ENCODE results near the gene LBR.

Gene LBR

GRCh38 chr1:225374996-225375395 is 52.8 kb downstream of the LBR start:
- no peak overlapping the region for H3K23ac ChIP-seq (ENCODE audit: low read depth, low read length, poor library complexity)
- no CpG with 5 or more reads among the region's 4 CpGs for WGBS, 2 donors (ENCODE audit: extremely low coverage in 2 of 2, insufficient read length in 2 of 2, insufficient replicate concordance in 1 of 2)

GRCh38 chr1:225373155-225373554 is 54.7 kb downstream of the LBR start:
- Histone ChIP-seq H4K91ac (ENCODE audit: low read depth, low read length, poor library complexity) (no peak overlapping the region), H2AK5ac (ENCODE audit: low read depth, low read length) (no peak overlapping the region), H3K14ac (ENCODE audit: low read length) (no peak overlapping the region), H3K79me1 (ENCODE audit: low read depth, low read length) (no peaks in the 10 kb centered on the region), H3K27ac (replicated peaks; ENCODE audit: low read length) (no peak overlapping the region), H2AFZ (ENCODE audit: low read length) (no peak overlapping the region), H3K23ac (ENCODE audit: low read depth, low read length, poor library complexity) (no peak overlapping the region), H3K18ac (ENCODE audit: low read length) (no peak overlapping the region), H3K4me1 (ENCODE audit: control insufficient read depth in 2 of 2, insufficient read depth in 1 of 2, low read depth in 1 of 2, low read length in 2 of 2) (no peaks in the 10 kb centered on the region), H3K4me2 (ENCODE audit: insufficient read depth, low read length, poor library complexity, severe bottlenecking) (no peak overlapping the region), H3K27me3 (ENCODE audit: control insufficient read depth in 3 of 3, insufficient read depth in 3 of 3, low read depth in 1 of 3, low read length in 3 of 3) (no peaks in the 10 kb centered on the region), H3K9me3 (replicated peaks in 1 of 2; ENCODE audit: control insufficient read depth in 2 of 2, insufficient read depth in 1 of 2, low read depth in 1 of 2, low read length in 2 of 2) (no peaks in the 10 kb centered on the region), H4K8ac (ENCODE audit: low read depth, low read length) (no peak overlapping the region), H2BK12ac (ENCODE audit: low read length) (no peak overlapping the region), H3K4ac (ENCODE audit: low read length) (no peak overlapping the region), H3K4me3 (ENCODE audit: low read length in 2 of 2) (no peak overlapping the region), H2BK120ac (ENCODE audit: low read depth, low read length) (no peak overlapping the region), H2BK15ac (ENCODE audit: low read length) (no peak overlapping the region), H3K9ac (ENCODE audit: low read depth, low read length, poor library complexity) (no peak overlapping the region), H3K36me3 (replicated peaks in 1 of 2; ENCODE audit: control insufficient read depth in 2 of 2, insufficient read depth in 2 of 2, low read length in 2 of 2) (no peaks in the 10 kb centered on the region), H2BK5ac (ENCODE audit: low read length) (no peak overlapping the region)
- WGBS, 2 donors (ENCODE audit: extremely low coverage in 2 of 2, insufficient read length in 2 of 2, insufficient replicate concordance in 1 of 2) = 100% methylated on average over 1 of the region's 21 CpGs; no CpG with 5 or more reads in 1 of the 2 donors
- no peak for DNase-seq (ENCODE audit: low spot score)

More at GRCh38 chr1:225374996-225375395, 52.8 kb downstream of the LBR start:
- no peak overlapping the region for H3K4me2 ChIP-seq (ENCODE audit: insufficient read depth, low read length, poor library complexity, severe bottlenecking)
- no peak overlapping the region for H3K4me3 ChIP-seq (ENCODE audit: low read length in 2 of 2)
- H3K27me3 ChIP-seq (ENCODE audit: control insufficient read depth in 3 of 3, insufficient read depth in 3 of 3, low read depth in 1 of 3, low read length in 3 of 3) = no peaks in the 10 kb centered on the region
- no peak overlapping the region for H2AK5ac ChIP-seq (ENCODE audit: low read depth, low read length)
- no peak overlapping the region for H3K27ac ChIP-seq (replicated peaks; ENCODE audit: low read length)
- H4K91ac ChIP-seq (ENCODE audit: low read depth, low read length, poor library complexity) = no peak overlapping the region
- H3K14ac ChIP-seq (ENCODE audit: low read length) = no peak overlapping the region
- no peaks in the 10 kb centered on the region for H3K79me1 ChIP-seq (ENCODE audit: low read depth, low read length)
- H3K4me1 ChIP-seq (ENCODE audit: control insufficient read depth in 2 of 2, insufficient read depth in 1 of 2, low read depth in 1 of 2, low read length in 2 of 2) = peaks cover 0 to 2% of the 10 kb centered on the region in 2 donors
- no peak overlapping the region for H3K9ac ChIP-seq (ENCODE audit: low read depth, low read length, poor library complexity)
- H3K18ac ChIP-seq (ENCODE audit: low read length) = no peak overlapping the region
- no peak for DNase-seq (ENCODE audit: low spot score)
- H2BK15ac ChIP-seq (ENCODE audit: low read length) = no peak overlapping the region
- no peak overlapping the region for H2BK12ac ChIP-seq (ENCODE audit: low read length)
- no peak overlapping the region for H4K8ac ChIP-seq (ENCODE audit: low read depth, low read length)
- no peaks in the 10 kb centered on the region for H3K9me3 ChIP-seq (replicated peaks in 1 of 2; ENCODE audit: control insufficient read depth in 2 of 2, insufficient read depth in 1 of 2, low read depth in 1 of 2, low read length in 2 of 2)
- H2BK5ac ChIP-seq (ENCODE audit: low read length) = no peak overlapping the region
- H3K36me3 ChIP-seq (replicated peaks in 1 of 2; ENCODE audit: control insufficient read depth in 2 of 2, insufficient read depth in 2 of 2, low read length in 2 of 2) = no peaks in the 10 kb centered on the region
- no peak overlapping the region for H3K4ac ChIP-seq (ENCODE audit: low read length)
- H2AFZ ChIP-seq (ENCODE audit: low read length) = no peak overlapping the region
- H2BK120ac ChIP-seq (ENCODE audit: low read depth, low read length) = no peak overlapping the region

DNA sequence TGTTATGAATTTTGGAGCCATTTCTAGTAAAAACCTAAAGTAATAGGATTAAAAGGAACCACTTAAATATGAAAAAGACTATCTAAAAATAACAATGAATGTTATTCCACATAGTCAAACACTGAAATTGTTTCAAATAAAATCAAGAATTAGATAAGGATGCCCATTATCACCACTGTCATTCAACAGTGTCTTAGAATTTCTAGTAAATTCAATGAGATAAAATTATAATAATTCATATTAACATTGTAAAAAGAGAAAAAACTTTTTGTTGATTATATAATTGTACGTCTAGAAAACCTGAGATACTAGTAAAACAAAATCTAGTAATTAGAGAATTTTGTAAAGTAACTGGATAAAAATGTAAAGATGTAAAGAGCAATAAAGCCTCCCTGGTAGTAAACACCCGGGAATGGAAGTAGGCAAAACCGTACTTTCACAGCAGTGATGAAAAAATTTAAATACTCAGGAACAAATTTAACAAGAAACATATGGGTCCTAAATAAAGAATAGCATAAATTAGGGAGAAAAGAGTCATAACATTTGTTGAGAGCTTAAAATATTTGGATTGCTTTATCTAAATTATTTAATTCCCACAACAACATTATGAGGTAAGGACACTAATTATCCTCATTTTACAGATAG is 56.4 kb downstream of the LBR start:
- Histone ChIP-seq H4K91ac (ENCODE audit: low read depth, low read length, poor library complexity) (no peak overlapping the region), H3K36me3 (replicated peaks in 1 of 2; ENCODE audit: control insufficient read depth in 2 of 2, insufficient read depth in 2 of 2, low read length in 2 of 2) (no peaks in the 10 kb centered on the region), H3K4me1 (ENCODE audit: control insufficient read depth in 2 of 2, insufficient read depth in 1 of 2, low read depth in 1 of 2, low read length in 2 of 2) (no peaks in the 10 kb centered on the region), H3K14ac (ENCODE audit: low read length) (no peak overlapping the region), H3K4me3 (ENCODE audit: low read length in 2 of 2) (no peak overlapping the region), H3K4me2 (ENCODE audit: insufficient read depth, low read length, poor library complexity, severe bottlenecking) (no peak overlapping the region), H3K27ac (replicated peaks; ENCODE audit: low read length) (no peak overlapping the region), H3K18ac (ENCODE audit: low read length) (no peak overlapping the region), H4K8ac (ENCODE audit: low read depth, low read length) (no peak overlapping the region), H2BK15ac (ENCODE audit: low read length) (no peak overlapping the region), H3K9ac (ENCODE audit: low read depth, low read length, poor library complexity) (no peak overlapping the region), H2BK120ac (ENCODE audit: low read depth, low read length) (no peak overlapping the region), H3K9me3 (replicated peaks in 1 of 2; ENCODE audit: control insufficient read depth in 2 of 2, insufficient read depth in 1 of 2, low read depth in 1 of 2, low read length in 2 of 2) (no peaks in the 10 kb centered on the region), H3K23ac (ENCODE audit: low read depth, low read length, poor library complexity) (no peak overlapping the region), H2BK5ac (ENCODE audit: low read length) (no peak overlapping the region), H3K4ac (ENCODE audit: low read length) (no peak overlapping the region), H3K27me3 (ENCODE audit: control insufficient read depth in 3 of 3, insufficient read depth in 3 of 3, low read depth in 1 of 3, low read length in 3 of 3) (no peaks in the 10 kb centered on the region), H2AK5ac (ENCODE audit: low read depth, low read length) (no peak overlapping the region), H3K79me1 (ENCODE audit: low read depth, low read length) (no peaks in the 10 kb centered on the region), H2BK12ac (ENCODE audit: low read length) (no peak overlapping the region), H2AFZ (ENCODE audit: low read length) (no peak overlapping the region)
- no peak for DNase-seq (ENCODE audit: low spot score)
- WGBS, 2 donors (ENCODE audit: extremely low coverage in 2 of 2, insufficient read length in 2 of 2, insufficient replicate concordance in 1 of 2) = no CpG with 5 or more reads among the region's 3 CpGs

GRCh38 chr1:225368036-225368552 is 59.7 kb downstream of the LBR start:
- no peak overlapping the region for H2BK120ac ChIP-seq (ENCODE audit: low read depth, low read length)
- no peak overlapping the region for H4K8ac ChIP-seq (ENCODE audit: low read depth, low read length)
- H2AK5ac ChIP-seq (ENCODE audit: low read depth, low read length) = no peak overlapping the region
- H3K36me3 ChIP-seq (replicated peaks in 1 of 2; ENCODE audit: control insufficient read depth in 2 of 2, insufficient read depth in 2 of 2, low read length in 2 of 2) = no peaks in the 10 kb centered on the region
- H3K79me1 ChIP-seq (ENCODE audit: low read depth, low read length) = no peaks in the 10 kb centered on the region
- H3K4ac ChIP-seq (ENCODE audit: low read length) = no peak overlapping the region
- WGBS, 2 donors (ENCODE audit: extremely low coverage in 2 of 2, insufficient read length in 2 of 2, insufficient replicate concordance in 1 of 2) = no CpG with 5 or more reads among the region's 3 CpGs
- no peak overlapping the region for H3K18ac ChIP-seq (ENCODE audit: low read length)
- no peak overlapping the region for H3K4me2 ChIP-seq (ENCODE audit: insufficient read depth, low read length, poor library complexity, severe bottlenecking)
- H4K91ac ChIP-seq (ENCODE audit: low read depth, low read length, poor library complexity) = no peak overlapping the region
- H2BK12ac ChIP-seq (ENCODE audit: low read length) = no peak overlapping the region
- H2BK15ac ChIP-seq (ENCODE audit: low read length) = no peak overlapping the region
- H2AFZ ChIP-seq (ENCODE audit: low read length) = no peak overlapping the region
- no peak overlapping the region for H3K4me3 ChIP-seq (ENCODE audit: low read length in 2 of 2)
- H3K9me3 ChIP-seq (replicated peaks in 1 of 2; ENCODE audit: control insufficient read depth in 2 of 2, insufficient read depth in 1 of 2, low read depth in 1 of 2, low read length in 2 of 2) = no peaks in the 10 kb centered on the region
- no peak overlapping the region for H3K14ac ChIP-seq (ENCODE audit: low read length)
- no peak overlapping the region for H2BK5ac ChIP-seq (ENCODE audit: low read length)
- no peak for DNase-seq (ENCODE audit: low spot score)
- H3K4me1 ChIP-seq (ENCODE audit: control insufficient read depth in 2 of 2, insufficient read depth in 1 of 2, low read depth in 1 of 2, low read length in 2 of 2) = no peaks in the 10 kb centered on the region
- no peaks in the 10 kb centered on the region for H3K27me3 ChIP-seq (ENCODE audit: control insufficient read depth in 3 of 3, insufficient read depth in 3 of 3, low read depth in 1 of 3, low read length in 3 of 3)
- no peak overlapping the region for H3K23ac ChIP-seq (ENCODE audit: low read depth, low read length, poor library complexity)
- H3K27ac ChIP-seq (replicated peaks; ENCODE audit: low read length) = no peak overlapping the region
- no peak overlapping the region for H3K9ac ChIP-seq (ENCODE audit: low read depth, low read length, poor library complexity)
